ENCODE data around the gene PACSIN1.

Gene PACSIN1

GRCh38 chr6:34457742-34458735, 7.8 kb upstream of the PACSIN1 start:
- in situ Hi-C loops (cut with MboI; ENCODE audit: low pct_unique_long_range_greater_than_20kb, low sequenced_read_pairs, unreplicated experiment): no loop called here
- no peak for DNase-seq (ENCODE audit: low spot score)
- no peak for TF ChIP-seq CTCF (IDR thresholded peaks at IDR 0.05; ENCODE audit: extremely low read depth, insufficient read depth, missing control alignments)

- peak; percentile 88 for TF ChIP-seq CTCF (IDR thresholded peaks at IDR 0.05; ENCODE audit: extremely low read depth, insufficient read depth, missing control alignments)
- in situ Hi-C loops (cut with MboI; ENCODE audit: low pct_unique_long_range_greater_than_20kb, low sequenced_read_pairs, unreplicated experiment): no loop called here
- DNase-seq (ENCODE audit: low spot score): peak; percentile 81
These were observed 5.8 kb upstream of the PACSIN1 start for GRCh38 chr6:34459899-34460593.

- DNase-seq (ENCODE audit: low spot score): no peak
- no peak for TF ChIP-seq CTCF (IDR thresholded peaks at IDR 0.05; ENCODE audit: extremely low read depth, insufficient read depth, missing control alignments)
- in situ Hi-C loops (cut with MboI; ENCODE audit: low pct_unique_long_range_greater_than_20kb, low sequenced_read_pairs, unreplicated experiment): no loop called here
These were observed 4.9 kb upstream of the PACSIN1 start for GRCh38 chr6:34460796-34461507.

- DNase-seq (ENCODE audit: low spot score): no peak
- in situ Hi-C loops (cut with MboI; ENCODE audit: low pct_unique_long_range_greater_than_20kb, low sequenced_read_pairs, unreplicated experiment): no loop called here
- TF ChIP-seq CTCF (IDR thresholded peaks at IDR 0.05; ENCODE audit: extremely low read depth, insufficient read depth, missing control alignments): no peak
These were observed 3.9 kb upstream of the PACSIN1 start for GRCh38 chr6:34462010-34462409.

- in situ Hi-C loops (cut with MboI; ENCODE audit: low pct_unique_long_range_greater_than_20kb, low sequenced_read_pairs, unreplicated experiment): no loop called here
- TF ChIP-seq CTCF (IDR thresholded peaks at IDR 0.05; ENCODE audit: extremely low read depth, insufficient read depth, missing control alignments): no peak
- no peak for DNase-seq (ENCODE audit: low spot score)
These were observed 3.3 kb upstream of the PACSIN1 start for GRCh38 chr6:34462551-34462971.

GRCh38 chr6:34463299-34463698, 2.6 kb upstream of the PACSIN1 start:
- in situ Hi-C loops (cut with MboI; ENCODE audit: low pct_unique_long_range_greater_than_20kb, low sequenced_read_pairs, unreplicated experiment): no loop called here
- no peak for TF ChIP-seq CTCF (IDR thresholded peaks at IDR 0.05; ENCODE audit: extremely low read depth, insufficient read depth, missing control alignments)
- no peak for DNase-seq (ENCODE audit: low spot score)

Measured in GM13977 (cell line).